Measurements from ENCODE around the gene BOC.

The BOC gene

DNA sequence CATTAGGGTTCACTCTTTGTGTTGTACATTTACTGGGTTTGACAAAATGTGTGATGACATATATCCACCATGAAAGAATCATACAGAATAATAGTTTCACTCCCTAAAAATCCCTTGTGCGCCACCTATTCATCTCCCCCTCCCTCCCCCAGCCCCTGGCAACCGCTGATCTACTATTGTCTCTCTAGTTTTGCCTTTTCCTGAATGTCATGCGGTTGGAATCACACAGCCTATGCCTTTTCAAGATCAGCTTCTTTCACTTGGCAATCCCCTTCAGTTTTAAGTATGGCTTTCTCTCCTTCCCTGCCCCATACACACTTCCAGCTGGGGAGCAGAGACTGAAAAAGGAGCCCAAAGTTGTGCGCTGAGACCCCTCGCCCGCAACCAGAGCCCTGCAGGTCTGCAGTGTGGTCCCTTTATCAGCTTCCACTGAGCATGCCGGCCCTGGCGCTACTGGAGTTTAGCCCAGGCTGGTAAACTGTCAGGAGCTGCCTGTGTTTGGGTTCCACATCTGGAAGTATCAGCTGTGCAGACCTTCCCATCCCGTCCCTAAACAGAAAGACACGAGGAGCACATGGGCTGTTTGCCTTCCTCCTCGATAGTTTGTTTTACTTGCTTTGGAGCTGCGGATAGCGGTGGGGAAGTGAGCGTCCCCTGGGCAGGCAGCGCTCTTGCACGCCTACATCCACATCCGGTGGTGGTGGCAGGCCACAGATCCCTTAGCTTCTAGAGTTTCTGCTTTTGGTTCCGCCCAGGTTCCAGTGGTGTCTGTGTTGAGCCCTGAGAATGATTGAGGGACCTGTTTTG, 12.3 kb downstream of the BOC start:
- no peak for DNase-seq

GRCh38 chr3:113225286-113225685, 13.9 kb downstream of the BOC start:
- DNase-seq: no peak

- DNase-seq: no peak
Measured at GRCh38 chr3:113226491-113226890, 15.1 kb downstream of the BOC start.

DNA sequence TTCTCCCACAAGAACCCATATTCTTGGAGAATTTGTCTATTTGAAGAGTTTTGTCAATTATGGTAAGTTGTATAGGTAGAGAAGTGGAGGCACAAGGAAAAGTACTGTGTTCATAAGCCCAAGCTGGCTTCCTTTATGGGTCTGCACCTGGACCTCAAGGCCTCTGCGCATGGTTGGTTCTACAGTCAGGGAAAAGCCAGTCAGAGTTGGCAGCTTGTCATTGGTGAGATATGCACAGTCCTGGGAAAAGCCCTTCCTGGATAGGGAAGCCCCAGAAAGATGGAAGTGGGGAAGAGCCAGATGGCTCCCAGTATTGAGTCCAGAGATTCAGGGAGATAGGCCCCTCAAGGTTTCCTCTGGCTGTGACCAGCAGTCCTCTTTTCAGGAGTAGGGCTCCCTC, 15.8 kb downstream of the BOC start:
- DNase-seq: no peak

GRCh38 chr3:113228498-113229286, 17.3 kb downstream of the BOC start:
- no peak for DNase-seq

- DNase-seq: no peak
Measured at GRCh38 chr3:113231391-113231790, 20.0 kb downstream of the BOC start.

DNA sequence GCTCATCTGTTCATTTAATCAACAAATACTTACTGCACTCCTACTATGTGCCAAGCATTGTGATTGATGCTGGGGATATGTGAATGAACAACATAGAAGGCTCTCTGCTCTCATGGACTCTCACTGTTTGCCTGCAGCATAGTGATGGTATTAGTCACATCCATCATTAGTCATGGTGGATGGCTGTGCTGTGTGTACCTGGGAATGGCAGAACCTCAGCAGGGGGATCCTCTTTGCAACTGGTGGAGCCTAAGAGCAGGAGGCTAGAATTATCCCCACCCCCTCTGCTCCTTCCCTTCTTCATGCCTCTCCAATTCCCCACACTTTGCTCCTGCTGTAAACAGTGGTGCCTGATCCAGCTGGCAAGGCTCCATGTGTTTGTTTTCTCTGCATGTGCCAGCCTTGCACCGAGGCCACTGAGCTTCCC, 20.5 kb downstream of the BOC start:
- no peak for DNase-seq

GRCh38 chr3:113232342-113232741, 21.0 kb downstream of the BOC start:
- no peak for DNase-seq

DNA sequence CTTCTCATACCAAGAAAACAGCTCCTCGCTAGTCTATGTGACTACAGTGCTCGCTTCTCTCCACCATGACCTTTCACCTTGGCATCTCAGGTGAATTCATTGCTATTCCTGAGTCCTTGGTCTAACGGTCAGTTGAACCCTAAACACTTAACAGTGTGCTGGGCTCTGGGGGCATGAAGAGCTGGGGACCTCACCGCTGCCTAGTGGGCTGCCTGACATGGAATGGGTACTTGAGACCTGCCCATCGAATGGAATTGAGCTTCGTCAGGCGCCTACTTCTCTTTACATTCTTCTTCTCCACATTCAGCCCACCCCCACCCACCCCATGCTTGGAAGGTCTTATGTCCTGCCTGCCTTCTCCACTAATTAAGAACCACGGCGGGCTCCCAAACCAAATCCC, 22.1 kb downstream of the BOC start:
- DNase-seq: no peak

DNA sequence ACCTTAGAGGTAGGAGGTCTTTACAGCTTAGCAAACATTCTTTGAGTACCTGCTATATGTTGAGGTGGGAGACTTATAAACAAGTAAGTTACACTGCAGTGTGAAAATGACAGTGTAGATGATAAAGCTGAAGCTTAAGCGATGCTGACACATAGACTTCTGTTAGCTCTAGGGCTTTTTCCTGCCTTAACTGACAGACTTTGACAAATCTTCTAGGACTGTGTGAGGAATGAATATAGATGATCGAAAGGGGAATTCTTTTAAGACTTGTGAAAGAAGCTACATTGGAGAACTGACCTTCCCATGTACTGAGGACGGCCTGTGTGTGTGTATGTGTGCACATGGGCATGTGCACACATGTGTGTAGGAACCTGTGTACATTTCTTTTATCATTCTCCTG, 22.7 kb downstream of the BOC start:
- no peak for DNase-seq

DNA sequence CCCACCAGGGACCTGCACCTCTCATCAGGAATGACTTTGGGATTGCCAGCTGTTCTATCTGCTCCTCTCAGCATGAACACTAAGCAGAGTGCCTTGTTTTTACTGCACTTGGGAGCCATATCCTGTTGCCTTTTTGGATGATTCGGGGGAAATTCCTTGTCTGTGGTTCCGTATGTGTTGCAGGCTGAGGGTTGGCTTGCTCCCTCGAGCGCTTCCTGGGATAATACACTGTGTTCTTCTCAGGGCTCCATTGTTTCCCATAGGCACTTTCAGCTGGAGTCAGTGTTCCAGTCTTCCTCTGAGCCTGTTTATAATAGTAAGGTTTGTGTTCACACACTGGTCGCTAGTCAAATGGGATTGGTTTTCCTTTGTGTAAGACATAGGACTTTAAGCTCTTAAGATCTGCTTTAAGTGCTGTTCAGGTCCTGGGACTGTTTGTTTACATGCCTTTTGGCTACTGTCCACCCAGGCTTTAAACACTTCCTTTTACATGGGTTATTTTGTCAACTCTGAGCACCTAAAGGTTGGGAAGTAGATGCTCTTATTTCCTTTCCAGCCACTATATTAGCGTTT, 23.4 kb downstream of the BOC start:
- no peak for DNase-seq

DNA sequence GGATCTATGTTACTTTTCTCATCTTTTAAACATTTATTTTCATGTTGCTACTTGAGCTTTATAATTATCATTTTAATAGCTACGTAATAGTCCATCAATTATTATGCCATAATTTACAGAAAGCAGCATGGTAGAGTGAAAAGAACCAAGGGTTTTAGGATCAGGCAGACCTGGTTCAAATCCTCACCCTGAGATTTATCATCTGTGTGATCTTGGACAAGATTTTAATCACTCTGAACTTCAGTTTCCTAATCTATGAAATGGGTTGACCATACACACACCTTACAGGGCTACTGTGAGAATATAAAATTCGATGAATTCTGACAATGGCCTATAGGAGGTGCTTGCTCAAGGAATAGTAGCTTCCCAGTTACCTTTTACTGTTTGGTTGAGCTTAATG, 27.1 kb downstream of the BOC start:
- no peak for DNase-seq

GRCh38 chr3:113240841-113241240, 29.5 kb downstream of the BOC start:
- no peak for DNase-seq

DNA sequence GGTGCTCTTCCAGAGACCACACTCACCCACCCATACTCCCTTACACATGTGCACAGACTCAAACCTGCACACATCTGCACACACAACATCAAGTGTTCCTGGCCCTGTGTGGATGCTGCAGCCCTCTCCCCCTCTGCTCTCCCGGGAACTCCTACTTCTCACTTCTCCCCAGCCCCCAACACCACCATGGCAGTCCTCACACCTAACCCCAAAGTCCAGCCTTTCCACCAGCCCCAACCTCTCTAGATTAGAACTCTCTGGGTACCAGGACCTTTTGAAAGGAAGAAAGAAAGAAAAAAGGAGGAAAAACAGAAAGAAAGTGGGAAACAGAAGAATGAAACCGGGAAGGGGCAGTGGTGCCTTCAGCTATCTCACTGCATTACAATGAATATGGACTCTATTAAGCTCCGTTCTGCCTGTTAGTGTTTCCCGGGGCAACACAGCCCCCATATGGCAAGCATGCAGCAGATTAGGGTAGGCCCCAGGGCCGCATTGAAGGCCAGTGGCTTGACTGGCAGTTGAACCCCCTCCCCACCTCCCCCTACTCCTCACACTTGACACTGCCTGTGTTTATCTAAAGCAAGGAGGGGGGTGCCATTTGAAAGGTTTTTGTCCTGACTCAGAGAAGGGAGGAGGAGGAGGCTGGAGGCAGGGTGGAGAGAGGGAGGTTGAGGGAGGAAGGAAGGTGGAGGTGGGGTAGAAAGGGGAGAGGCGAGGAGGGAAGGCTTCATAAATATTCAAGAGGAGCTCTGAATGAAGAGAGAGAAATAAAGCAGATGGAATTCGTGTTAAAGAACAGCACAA, 30.1 kb downstream of the BOC start:
- no peak for DNase-seq

DNA sequence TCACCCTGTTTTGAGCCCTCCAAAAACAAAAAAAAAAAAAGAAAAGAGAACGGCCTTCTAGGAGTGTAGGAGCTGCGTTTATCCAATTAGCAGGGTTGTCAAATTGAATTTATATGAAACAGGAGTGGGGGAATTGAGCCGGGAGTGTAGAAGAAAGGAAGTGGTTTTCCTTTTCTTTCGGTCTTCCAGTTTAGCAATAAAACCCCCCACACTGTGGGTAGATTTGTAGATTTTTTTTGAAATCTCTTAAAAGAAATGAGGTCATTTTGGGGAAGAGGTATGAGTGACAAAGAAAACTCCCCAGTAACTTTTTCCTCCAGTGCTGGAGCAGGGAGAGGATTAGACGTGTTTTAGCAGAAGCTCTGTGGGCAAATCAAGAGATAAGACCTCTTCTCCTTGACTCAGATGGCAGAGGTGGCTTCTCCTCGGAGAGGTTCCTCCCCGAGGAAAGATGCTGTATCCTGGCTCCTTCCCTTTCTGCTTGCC, 30.8 kb downstream of the BOC start:
- no peak for DNase-seq

GRCh38 chr3:113243071-113243470, 31.7 kb downstream of the BOC start:
- DNase-seq: no peak

GRCh38 chr3:113243846-113244245, 32.5 kb downstream of the BOC start:
- DNase-seq: no peak

- DNase-seq: no peak
Measured at GRCh38 chr3:113245761-113246161, 34.4 kb downstream of the BOC start.

DNA sequence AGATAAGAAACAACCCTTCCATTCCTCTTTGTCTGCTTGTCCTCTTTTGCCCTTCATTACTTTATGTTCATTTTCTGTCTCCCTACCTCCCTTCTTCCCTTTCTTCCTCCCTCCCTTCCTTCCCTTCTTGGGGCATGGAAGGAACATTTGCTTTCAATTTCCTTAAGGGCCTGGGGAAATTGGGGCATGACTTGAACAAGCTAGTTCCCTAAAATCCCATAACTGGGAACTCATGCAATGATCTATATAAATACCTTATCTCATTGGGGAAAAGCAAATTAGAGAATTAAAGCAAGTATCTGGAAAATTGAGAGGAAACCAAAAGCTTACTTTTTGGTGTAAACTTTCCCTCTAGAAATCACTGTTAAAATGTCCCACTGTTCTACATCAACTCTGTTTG, 35.7 kb downstream of the BOC start:
- no peak for DNase-seq

DNA sequence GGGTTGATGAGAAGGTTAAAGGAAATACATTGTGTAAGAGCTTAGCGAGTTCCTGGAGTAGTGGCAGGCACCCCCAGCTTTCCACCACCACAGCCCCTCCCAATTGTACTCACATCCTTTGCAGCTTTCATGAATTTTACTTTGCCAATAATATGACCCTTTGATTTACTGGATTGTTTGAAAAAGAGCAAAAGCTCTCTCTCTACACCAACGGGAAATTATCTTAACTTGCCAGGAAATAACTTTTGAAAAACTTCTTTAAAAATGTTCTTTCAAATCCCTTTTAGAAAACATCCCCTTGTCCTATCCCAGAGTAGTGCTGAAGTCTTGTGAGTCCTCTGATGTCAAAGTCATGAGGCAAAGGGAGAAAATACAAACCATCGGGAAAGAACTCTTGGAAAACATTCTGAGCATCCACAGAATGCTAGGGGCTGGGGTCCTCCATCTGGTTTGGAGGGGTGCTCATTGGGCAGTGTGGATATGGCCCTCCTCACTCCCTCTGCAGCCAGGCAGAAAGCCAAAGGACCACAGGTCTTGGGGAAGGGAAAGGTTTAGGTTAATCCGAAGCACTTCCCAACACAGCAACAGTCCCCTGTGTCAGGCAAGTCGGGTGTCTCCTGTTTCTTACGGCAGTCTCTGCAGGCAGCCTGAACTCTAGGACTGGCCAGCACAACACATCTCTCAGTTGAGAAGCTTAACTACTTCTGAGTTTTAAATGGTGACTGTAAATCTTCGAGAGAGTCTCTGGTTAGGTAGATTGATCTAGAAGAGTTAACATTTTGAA, 36.5 kb downstream of the BOC start:
- no peak for DNase-seq

DNA sequence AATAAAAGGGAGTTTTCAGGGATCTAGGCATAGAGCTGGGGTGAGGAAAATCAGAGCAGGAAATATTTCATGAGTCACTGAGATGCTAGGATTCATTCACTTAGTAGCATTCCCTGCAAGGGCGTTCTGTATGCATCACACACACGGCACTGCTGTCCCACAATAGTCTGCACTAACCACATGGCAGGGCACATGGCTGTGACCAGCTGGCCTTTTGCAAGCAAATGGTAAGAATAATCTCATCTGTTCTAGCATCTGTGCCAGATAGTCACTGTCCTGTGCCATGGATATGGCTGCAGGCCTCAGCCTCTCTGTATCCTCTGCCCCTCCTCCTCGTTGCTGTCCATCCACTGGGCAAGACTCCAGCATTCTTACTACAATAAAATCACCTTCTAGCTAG, 37.8 kb downstream of the BOC start:
- DNase-seq: no peak

DNA sequence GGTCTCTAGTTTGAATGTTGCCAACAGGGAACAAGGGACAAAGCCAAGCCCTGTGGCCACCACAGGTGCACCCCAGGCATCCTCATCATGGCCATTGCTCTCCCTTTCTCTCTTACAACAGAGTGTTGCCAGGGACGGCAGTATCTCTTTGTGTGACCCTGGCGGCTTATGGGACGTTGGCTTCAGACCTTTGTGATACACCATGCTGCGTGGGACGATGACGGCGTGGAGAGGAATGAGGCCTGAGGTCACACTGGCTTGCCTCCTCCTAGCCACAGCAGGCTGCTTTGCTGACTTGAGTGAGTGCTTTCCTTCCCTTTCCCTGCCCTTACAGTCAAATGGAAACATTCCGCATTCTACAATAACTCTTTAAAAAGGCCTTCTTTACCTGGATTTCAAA, 38.2 kb downstream of the BOC start:
- no peak for DNase-seq
